HG03342 (cell line): ENCODE measurements around the gene CAT.

Source experiments
- ATAC-seq: cut with Tn5 transposase; IDR thresholded peaks from one replicate; pipeline ENCODE4 v1.9.1; 2021; ENCODE audit warnings: mild to moderate bottlenecking, moderate library complexity; ENCODE audit not compliant: unreplicated experiment

CAT gene

GRCh38 chr11:34493926-34494595 is 55.3 kb downstream of the CAT start:
- no peak for ATAC-seq

DNA sequence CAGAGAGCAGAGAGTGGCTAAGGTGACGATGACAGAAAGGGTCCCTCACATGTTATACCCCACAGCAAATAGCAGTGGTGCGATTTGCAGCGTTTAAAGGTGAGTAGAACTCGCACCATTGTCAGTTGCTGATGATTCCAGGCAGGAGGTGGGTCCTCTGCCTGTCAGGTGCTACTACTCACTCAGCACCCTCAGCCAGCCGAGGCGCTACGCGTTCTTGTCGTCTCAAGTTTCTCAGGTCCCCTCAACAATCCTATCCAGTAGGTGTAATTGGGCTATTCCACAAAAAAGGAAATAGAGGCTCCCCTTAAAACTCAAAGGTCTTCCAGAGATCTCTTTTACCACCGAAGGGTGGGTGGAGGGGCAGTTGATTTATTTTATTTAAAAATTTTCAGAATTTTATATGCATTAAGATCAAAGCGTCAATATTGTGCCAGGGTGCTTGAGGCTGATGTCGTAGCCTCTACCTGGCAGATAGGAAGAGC is 56.5 kb downstream of the CAT start:
- ATAC-seq: no peak

GRCh38 chr11:34495724-34496377 is 57.1 kb downstream of the CAT start:
- ATAC-seq: no peak

DNA sequence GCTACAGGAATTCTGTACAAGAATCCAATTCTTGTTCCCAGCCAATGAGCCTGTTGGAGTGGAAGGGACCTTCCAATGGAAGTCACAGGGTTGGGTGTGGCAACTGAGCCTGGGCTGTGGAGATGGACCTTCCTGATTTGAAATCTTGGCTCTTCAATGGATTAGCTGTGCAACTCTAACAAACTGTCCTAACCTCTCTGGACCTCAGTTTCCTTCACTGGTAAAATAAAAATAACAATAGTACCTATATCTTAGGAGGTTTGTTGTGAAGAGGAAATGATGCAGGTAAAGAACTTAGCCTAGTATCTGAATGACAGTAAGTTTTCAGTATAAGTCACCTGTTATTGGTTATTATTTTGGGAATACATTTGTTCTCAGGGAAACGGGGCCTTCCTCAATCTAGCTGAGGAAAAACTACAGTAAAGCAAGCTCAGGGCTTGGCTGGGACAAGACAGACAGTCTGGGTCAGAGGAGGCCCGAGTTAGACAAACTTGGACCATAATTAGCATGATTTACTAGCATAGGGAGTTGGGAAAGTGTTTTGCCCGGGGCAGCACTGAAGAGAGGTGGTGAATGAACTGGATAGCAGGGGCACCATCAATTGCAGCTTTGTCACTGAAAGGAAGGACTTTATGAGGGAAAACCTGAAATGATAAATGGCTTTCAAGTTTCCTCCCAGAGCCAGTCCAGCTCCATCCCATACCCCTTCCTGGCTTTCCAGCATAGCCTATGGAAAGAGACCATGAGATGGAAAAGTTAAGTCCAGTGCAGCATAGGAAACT is 61.2 kb downstream of the CAT start:
- no peak for ATAC-seq

- ATAC-seq: no peak
Measured at GRCh38 chr11:34501500-34501899, 62.8 kb downstream of the CAT start.

GRCh38 chr11:34501949-34502348 is 63.2 kb downstream of the CAT start:
- no peak for ATAC-seq

- ATAC-seq: no peak
Measured at GRCh38 chr11:34502949-34503348, 64.2 kb downstream of the CAT start.

- no peak for ATAC-seq
Measured at GRCh38 chr11:34505874-34506273, 67.1 kb downstream of the CAT start.

GRCh38 chr11:34507156-34507555 is 68.4 kb downstream of the CAT start:
- ATAC-seq: no peak

GRCh38 chr11:34507610-34508009 is 68.9 kb downstream of the CAT start:
- no peak for ATAC-seq

DNA sequence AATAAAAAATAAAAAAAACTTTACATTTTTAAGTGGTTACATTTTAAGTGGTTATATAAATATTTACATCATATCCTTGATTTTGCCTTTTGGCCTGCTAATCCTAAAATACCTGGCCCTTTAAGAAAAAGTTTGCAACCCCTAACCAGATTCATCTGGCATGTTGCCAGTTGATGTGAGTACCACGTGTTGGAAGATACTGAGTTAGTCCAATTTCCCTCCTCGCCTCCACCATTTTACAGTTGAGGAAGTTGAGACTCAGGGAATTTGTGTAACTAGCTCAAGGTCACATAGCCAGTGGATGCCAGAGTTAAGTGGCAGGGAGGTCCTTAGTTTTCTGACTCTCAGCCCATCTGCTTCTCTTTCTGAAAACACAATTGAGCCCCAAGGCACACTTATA is 69.8 kb downstream of the CAT start:
- ATAC-seq: no peak

- ATAC-seq: no peak
Measured at GRCh38 chr11:34509336-34509876, 70.7 kb downstream of the CAT start.

DNA sequence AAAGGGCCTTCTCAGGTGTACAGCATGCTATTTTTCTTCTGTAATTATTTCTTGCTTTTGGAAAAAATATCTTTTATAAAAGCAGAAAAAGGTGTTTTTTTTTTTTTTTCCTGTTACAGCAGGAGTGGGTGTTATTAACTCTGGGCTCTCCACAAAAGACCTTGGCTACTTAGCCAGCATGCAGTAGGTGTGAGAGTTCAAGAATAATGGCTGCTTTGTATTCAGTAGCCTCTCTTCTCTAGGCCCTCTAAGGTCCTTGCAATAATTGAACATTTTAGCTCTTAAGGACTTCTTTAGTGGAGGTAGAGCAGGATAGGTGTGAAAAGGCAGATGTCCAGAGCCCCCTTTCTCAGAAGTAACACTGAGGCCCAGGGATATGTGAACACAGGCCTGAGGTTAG is 71.5 kb downstream of the CAT start:
- ATAC-seq: no peak

- ATAC-seq: no peak
Measured at GRCh38 chr11:34510673-34511072, 71.9 kb downstream of the CAT start.

GRCh38 chr11:34512840-34513681 is 74.3 kb downstream of the CAT start:
- ATAC-seq: peak; percentile 94

DNA sequence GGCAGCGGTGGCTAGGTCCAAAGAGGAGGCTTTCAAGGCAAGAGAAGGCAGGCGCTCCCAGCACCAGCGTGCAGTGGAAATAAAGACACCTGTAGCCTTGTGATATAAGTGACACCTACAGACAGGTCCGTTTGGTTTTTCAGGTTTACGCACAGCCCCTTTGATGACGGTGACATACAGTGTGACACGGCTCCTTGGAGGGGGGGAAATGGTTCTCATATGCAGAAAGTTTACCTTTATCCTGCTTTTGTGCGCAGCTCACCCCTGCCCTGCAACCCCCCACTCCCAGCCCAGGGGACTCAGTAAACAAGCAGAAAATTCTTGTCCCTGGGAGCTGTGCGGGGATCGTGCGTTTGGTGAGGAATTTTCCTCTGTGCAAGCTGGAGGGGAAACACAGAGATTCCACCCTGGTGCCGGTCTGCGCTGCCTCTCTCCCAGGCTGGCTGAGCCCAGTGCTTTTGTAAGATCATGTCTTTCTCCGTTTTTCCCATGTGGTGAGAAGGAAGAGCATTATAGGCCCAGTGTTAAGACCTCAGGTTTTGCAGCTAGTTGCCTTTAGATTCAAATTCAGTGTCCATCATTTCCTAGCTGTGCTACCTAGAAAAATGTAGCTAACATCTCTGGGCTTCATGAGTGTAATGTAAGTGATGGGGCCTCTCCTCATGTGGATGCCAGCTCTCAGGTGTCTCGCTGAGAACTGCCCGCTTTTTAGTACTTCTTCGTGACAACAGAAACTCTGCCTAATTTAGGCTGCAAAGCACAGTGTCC is 75.1 kb downstream of the CAT start, which contains the start of gene ELF5:
Gene ELF5 (minus strand): TSS at position 113 of the 768 bp plus-strand sequence. CDS start 8,045 bp downstream, outside the sequence.
- ATAC-seq: no peak

GRCh38 chr11:34514597-34514996 is 75.9 kb downstream of the CAT start:
- ATAC-seq: no peak

DNA sequence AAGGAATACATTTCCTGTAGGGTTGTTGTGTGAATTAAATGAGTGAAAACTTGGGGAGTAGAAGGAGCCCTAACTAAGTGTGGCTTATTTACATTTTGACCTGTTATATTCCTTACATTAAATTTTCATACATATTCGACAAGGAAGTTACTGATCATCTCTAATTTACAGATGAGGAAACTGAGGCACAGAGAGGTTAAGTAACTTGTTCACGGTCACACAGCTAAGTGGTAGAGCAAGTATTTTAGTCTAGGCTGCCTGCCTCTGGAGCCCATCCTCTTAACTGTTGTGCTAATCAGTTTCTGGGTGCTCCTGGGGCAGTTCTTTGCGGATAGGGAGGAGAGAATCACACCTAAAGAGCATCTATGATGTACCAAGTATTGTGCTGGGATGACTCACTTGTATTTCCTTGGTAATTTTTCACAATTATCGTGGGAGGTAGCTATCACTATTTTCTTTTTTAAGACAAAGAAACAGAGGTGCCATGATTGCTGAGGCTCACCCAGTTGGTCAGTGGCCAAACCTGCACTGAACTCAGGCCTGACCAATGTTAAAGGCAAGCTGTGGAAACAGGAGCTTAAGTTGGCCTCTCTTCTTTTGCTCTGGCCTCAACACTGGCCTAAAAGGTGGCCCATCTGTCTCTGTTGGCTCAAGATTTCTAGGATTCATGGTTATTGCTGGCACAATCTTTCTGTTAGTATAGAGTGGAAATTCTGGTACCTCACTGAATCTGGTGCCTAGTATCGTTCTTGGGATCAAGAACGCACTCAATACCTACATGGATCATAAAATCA is 77.7 kb downstream of the CAT start:
- ATAC-seq: no peak
